SK-N-SH (cell line): ENCODE results near the gene SMIM29. TPM values are rescaled to one million over a fixed set of nuclear protein-coding genes. Genes with fewer than 3 reads are reported as not detected.

Experiments
- CTCF ChIA-PET: fragments of 300-600, 350-600 bp; formaldehyde crosslinking; extraction: SDS; loops from one replicate; lab custom pipeline; 2021; lab: Yijun Ruan, JAX
- POLR2A ChIA-PET: fragments of 350-600 bp; sonication (Branson Sonifier 250); formaldehyde crosslinking; extraction: SDS; loops from one replicate; lab custom pipeline; 2020; ENCODE audit warnings: antibody characterized with exemption, inconsistent platforms; lab: Yijun Ruan, JAX
- DNase-seq: peaks from one replicate; pipeline ENCODE4 v3.0.0; 2012
- H2AFZ ChIP-seq: fragments of 200-600 bp; sonication (generic); 2 replicates; pipeline ENCODE4 v1.8.1; 2016; ENCODE audit warnings: antibody characterized with exemption, mild to moderate bottlenecking, low read depth
- H3F3A ChIP-seq: fragments of 200-600 bp; sonication (generic); replicated peaks from 2 replicates; pipeline ENCODE3; 2016; ENCODE audit warnings: antibody characterized with exemption, mild to moderate bottlenecking; ENCODE audit not compliant: insufficient read depth
- H3K27ac ChIP-seq, 2 experiments: fragments of 200-500 bp in 1 of 2; fragments of 200-600 bp in 1 of 2; sonication (Bioruptor generic) in 1 of 2; sonication (generic), shearing (Covaris generic) in 1 of 2; 2 replicates each; pipeline versions ENCODE4 v1.5.1 to v1.6.1; 2014 to 2016; ENCODE audit warnings: low read depth in 2 of 2, inconsistent platforms in 1 of 2, low read length in 1 of 2, mild to moderate bottlenecking in 1 of 2, mixed read lengths in 1 of 2
- H3K27me3 ChIP-seq: fragments of 200-600 bp; sonication (generic), shearing (Covaris generic); 2 replicates; pipeline ENCODE4 v1.6.1; 2016; ENCODE audit warnings: mixed run types; ENCODE audit not compliant: insufficient read depth
- H3K36me3 ChIP-seq, 2 experiments: fragments of 200-500 bp in 1 of 2; fragments of 200-600 bp in 1 of 2; sonication (Bioruptor generic) in 1 of 2; sonication (generic) in 1 of 2; replicated peaks in 1 of 2; 2 replicates each; pipeline versions ENCODE3 to v1.5.1; 2014 to 2016; ENCODE audit warnings: low read length in 1 of 2, mild to moderate bottlenecking in 1 of 2; ENCODE audit not compliant: insufficient read depth in 2 of 2, control insufficient read depth in 1 of 2
- H3K4me1 ChIP-seq, 2 experiments: fragments of 200-500 bp in 1 of 2; fragments of 200-600 bp in 1 of 2; sonication (Bioruptor generic) in 1 of 2; sonication (generic), shearing (Covaris generic) in 1 of 2; 2 replicates each; pipeline versions ENCODE4 v1.5.1 to v1.6.1; 2014 to 2016; ENCODE audit warnings: low read depth in 1 of 2, low read length in 1 of 2, mixed run types in 1 of 2; ENCODE audit not compliant: insufficient read depth in 2 of 2, control insufficient read depth in 1 of 2
- H3K4me2 ChIP-seq: fragments of 200-600 bp; sonication (generic), shearing (Covaris generic); 2 replicates; pipeline ENCODE4 v1.6.1; 2017; ENCODE audit warnings: mixed run types
- H3K4me3 ChIP-seq, 2 experiments: fragments of 200-500 bp in 1 of 2; fragments of 200-600 bp in 1 of 2; sonication (Bioruptor generic) in 1 of 2; sonication (generic), shearing (Covaris generic) in 1 of 2; 2 replicates each; pipeline versions ENCODE4 v1.5.1 to v1.8.1; 2014 to 2016; ENCODE audit warnings: low read depth in 2 of 2, inconsistent platforms in 1 of 2, low read length in 1 of 2, mild to moderate bottlenecking in 1 of 2, mixed read lengths in 1 of 2, moderate library complexity in 1 of 2
- H3K79me2 ChIP-seq: fragments of 200-600 bp; sonication (generic); 2 replicates; pipeline ENCODE4 v1.8.1; 2017; ENCODE audit warnings: mild to moderate bottlenecking; ENCODE audit not compliant: insufficient read depth
- H3K9ac ChIP-seq: fragments of 200-600 bp; sonication (generic); 2 replicates; pipeline ENCODE4 v1.6.1; 2017; ENCODE audit warnings: mixed run types
- H3K9me2 ChIP-seq: fragments of 200-600 bp; sonication (generic); 2 replicates; pipeline ENCODE4 v1.6.1; 2017; ENCODE audit warnings: mixed run types
- H3K9me3 ChIP-seq: fragments of 200-600 bp; sonication (generic); 2 replicates; pipeline ENCODE4 v1.6.1; 2017; ENCODE audit warnings: mixed run types, mild to moderate bottlenecking, moderate library complexity
- H4K20me1 ChIP-seq: fragments of 200-600 bp; sonication (generic); 2 replicates; pipeline ENCODE4 v1.6.1; 2017; ENCODE audit warnings: mild to moderate bottlenecking, mixed run types; ENCODE audit not compliant: insufficient read depth
- EP300 ChIP-seq, 2 experiments: IDR thresholded peaks; 2 replicates each; pipeline versions ENCODE4 v1.4.0 to v1.6.1; 2012; ENCODE audit warnings: borderline replicate concordance in 1 of 2, low read depth in 1 of 2, low read length in 1 of 2
- EZH2phosphoT487 ChIP-seq: fragments of 200-600 bp; sonication (generic); IDR thresholded peaks from 2 replicates; pipeline ENCODE4 v1.6.1; 2017; ENCODE audit warnings: low read depth, mixed run types, mild to moderate bottlenecking, antibody characterized with exemption, moderate library complexity, borderline replicate concordance
- FOSL2 ChIP-seq: IDR thresholded peaks from 2 replicates; pipeline ENCODE4 v1.4.0; 2012; ENCODE audit warnings: low read depth, mild to moderate bottlenecking, moderate library complexity, borderline replicate concordance
- FOXJ3 ChIP-seq: sonication (generic); formaldehyde crosslinking; IDR thresholded peaks from 2 replicates; pipeline ENCODE4 v1.5.1; 2020; ENCODE audit warnings: mild to moderate bottlenecking, missing genetic modification reagents
- FOXM1 ChIP-seq: IDR thresholded peaks from 2 replicates; pipeline ENCODE4 v1.4.0; 2012; ENCODE audit warnings: low read depth, mild to moderate bottlenecking
- JUND ChIP-seq: IDR thresholded peaks from 2 replicates; pipeline ENCODE4 v1.4.0; 2012
- MXI1 ChIP-seq: IDR thresholded peaks from 2 replicates; pipeline ENCODE4 v1.6.1; 2012; ENCODE audit warnings: mild to moderate bottlenecking, low read depth, low read length, improper control_type of control experiment
- NRF1 ChIP-seq: IDR thresholded peaks from 2 replicates; pipeline ENCODE4 v1.6.1; 2012; ENCODE audit warnings: low read depth, mild to moderate bottlenecking, low read length
- RAD21 ChIP-seq: IDR thresholded peaks from 2 replicates; pipeline ENCODE4 v1.6.1; 2012; ENCODE audit warnings: mild to moderate bottlenecking, low read length
- RCOR1 ChIP-seq: fragments of 150-350 bp; IDR thresholded peaks from 2 replicates; pipeline ENCODE4 v1.6.1; 2017; ENCODE audit warnings: antibody characterized with exemption, low read length
- SMC3 ChIP-seq: IDR thresholded peaks from 2 replicates; pipeline ENCODE4 v1.6.1; 2012; ENCODE audit warnings: low read depth, low read length, improper control_type of control experiment
- YY1 ChIP-seq: IDR thresholded peaks from 2 replicates; pipeline ENCODE4 v1.4.0; 2012; ENCODE audit warnings: low read depth, mild to moderate bottlenecking
- WGBS: methylation state at CpG from one replicate; pipeline ENCODE4 v1.1.6; 2017; ENCODE audit warnings: low lambda C conversion rate; 5-methylcytosine and 5-hydroxymethylcytosine counted together
- polyA plus RNA-seq, 3 experiments: library from polyadenylated mRNA; depleted of rRNA; stranded (reverse); fragments of >200 nt; gene quantifications; 2 replicates each; pipeline ENCODE4 v1.2.3, GENCODE V29; 2012
- TF ChIP-seq, protein P1 (sequence below): IDR thresholded peaks from 2 replicates; pipeline ENCODE4 v1.6.1; 2012; ENCODE audit warnings: mild to moderate bottlenecking, low read depth, low read length, moderate library complexity
- TF ChIP-seq, protein P2 (sequence below): fragments of 150-350 bp; IDR thresholded peaks from 2 replicates; pipeline ENCODE4 v1.6.1; 2016; ENCODE audit warnings: mild to moderate bottlenecking, low read depth, low read length
- TF ChIP-seq, protein P3 (sequence below): IDR thresholded peaks from 2 replicates; pipeline ENCODE4 v1.4.0; 2012; ENCODE audit warnings: low read depth, borderline replicate concordance
- TF ChIP-seq, protein P4 (sequence below): fragments of 200-600 bp; sonication (generic); IDR thresholded peaks from 2 replicates; pipeline ENCODE4 v1.6.1; 2017; ENCODE audit warnings: antibody characterized with exemption, mild to moderate bottlenecking, moderate library complexity
- TF ChIP-seq, protein P5 (sequence below): IDR thresholded peaks from 2 replicates; pipeline ENCODE4 v1.4.0; 2012; ENCODE audit warnings: low read depth

Gene SMIM29
- polyA plus RNA-seq, 1 of the 3 experiments (the other 2 are of a cell fraction) = 50.2 TPM

DNA sequence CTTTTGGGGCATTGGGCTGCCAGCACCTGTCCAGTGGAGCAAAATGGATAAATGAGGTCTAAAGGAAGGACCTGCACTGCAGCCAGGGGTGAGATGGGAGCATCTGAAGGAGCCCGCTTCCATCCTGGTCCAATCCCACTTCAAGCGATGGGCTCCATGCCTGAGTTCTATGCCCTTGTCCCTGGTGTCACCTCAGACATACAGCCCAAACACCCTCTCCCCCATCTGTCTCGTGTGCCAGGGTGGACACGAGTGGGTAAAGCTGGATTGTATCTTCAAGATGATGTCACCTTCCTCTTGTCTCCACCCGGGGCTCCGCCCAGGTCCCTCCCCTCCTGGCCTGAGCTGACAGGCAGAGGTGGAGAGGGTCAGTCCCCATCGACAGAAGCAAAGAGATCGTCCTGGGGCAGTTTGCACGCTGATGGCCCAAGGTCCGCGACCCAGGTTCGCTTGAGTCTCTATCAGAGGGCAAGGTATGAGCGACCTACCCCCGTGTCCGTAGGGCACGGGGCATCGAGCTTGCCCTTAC lies 544 bp downstream of the SMIM29 start:
- DNase-seq = peak; percentile 65
- peak overlapping the region; percentile 66 for H2AFZ ChIP-seq
- CTCF ChIA-PET = interaction anchor here (0.7 to 5.6 kb wide), 22 partner anchors 8 to 361 kb away, joined by 3 to 56 read pairs (median 5); partner anchors contain the start of genes NUDT3 and RPS10
- H3F3A ChIP-seq = peaks cover 22% of the 10 kb centered on the region
- TF ChIP-seq JUND = no peak
- TF ChIP-seq FOXM1 = no peak
- TF ChIP-seq EZH2phosphoT487 = no peak
- TF ChIP-seq RCOR1 = no peak
- TF ChIP-seq SMC3 = no peak
- no peak for TF ChIP-seq EP300 (IDR thresholded peaks at IDR 0.05; ENCODE audit: borderline replicate concordance in 1 of 2, low read depth in 1 of 2, low read length in 1 of 2)
- no peak for TF ChIP-seq MXI1
- no peak for TF ChIP-seq YY1
- TF ChIP-seq RAD21 = no peak
- TF ChIP-seq, protein P1, sequence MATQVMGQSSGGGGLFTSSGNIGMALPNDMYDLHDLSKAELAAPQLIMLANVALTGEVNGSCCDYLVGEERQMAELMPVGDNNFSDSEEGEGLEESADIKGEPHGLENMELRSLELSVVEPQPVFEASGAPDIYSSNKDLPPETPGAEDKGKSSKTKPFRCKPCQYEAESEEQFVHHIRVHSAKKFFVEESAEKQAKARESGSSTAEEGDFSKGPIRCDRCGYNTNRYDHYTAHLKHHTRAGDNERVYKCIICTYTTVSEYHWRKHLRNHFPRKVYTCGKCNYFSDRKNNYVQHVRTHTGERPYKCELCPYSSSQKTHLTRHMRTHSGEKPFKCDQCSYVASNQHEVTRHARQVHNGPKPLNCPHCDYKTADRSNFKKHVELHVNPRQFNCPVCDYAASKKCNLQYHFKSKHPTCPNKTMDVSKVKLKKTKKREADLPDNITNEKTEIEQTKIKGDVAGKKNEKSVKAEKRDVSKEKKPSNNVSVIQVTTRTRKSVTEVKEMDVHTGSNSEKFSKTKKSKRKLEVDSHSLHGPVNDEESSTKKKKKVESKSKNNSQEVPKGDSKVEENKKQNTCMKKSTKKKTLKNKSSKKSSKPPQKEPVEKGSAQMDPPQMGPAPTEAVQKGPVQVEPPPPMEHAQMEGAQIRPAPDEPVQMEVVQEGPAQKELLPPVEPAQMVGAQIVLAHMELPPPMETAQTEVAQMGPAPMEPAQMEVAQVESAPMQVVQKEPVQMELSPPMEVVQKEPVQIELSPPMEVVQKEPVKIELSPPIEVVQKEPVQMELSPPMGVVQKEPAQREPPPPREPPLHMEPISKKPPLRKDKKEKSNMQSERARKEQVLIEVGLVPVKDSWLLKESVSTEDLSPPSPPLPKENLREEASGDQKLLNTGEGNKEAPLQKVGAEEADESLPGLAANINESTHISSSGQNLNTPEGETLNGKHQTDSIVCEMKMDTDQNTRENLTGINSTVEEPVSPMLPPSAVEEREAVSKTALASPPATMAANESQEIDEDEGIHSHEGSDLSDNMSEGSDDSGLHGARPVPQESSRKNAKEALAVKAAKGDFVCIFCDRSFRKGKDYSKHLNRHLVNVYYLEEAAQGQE = no peak
- no peak for TF ChIP-seq FOXJ3 (CRISPR knock-in tag)
- TF ChIP-seq, protein P2, sequence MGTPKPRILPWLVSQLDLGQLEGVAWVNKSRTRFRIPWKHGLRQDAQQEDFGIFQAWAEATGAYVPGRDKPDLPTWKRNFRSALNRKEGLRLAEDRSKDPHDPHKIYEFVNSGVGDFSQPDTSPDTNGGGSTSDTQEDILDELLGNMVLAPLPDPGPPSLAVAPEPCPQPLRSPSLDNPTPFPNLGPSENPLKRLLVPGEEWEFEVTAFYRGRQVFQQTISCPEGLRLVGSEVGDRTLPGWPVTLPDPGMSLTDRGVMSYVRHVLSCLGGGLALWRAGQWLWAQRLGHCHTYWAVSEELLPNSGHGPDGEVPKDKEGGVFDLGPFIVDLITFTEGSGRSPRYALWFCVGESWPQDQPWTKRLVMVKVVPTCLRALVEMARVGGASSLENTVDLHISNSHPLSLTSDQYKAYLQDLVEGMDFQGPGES = no peak
- TF ChIP-seq, protein P3, sequence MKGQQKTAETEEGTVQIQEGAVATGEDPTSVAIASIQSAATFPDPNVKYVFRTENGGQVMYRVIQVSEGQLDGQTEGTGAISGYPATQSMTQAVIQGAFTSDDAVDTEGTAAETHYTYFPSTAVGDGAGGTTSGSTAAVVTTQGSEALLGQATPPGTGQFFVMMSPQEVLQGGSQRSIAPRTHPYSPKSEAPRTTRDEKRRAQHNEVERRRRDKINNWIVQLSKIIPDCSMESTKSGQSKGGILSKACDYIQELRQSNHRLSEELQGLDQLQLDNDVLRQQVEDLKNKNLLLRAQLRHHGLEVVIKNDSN = no peak
- TF ChIP-seq FOSL2 = no peak
- TF ChIP-seq NRF1 = no peak
- TF ChIP-seq, protein P4, sequence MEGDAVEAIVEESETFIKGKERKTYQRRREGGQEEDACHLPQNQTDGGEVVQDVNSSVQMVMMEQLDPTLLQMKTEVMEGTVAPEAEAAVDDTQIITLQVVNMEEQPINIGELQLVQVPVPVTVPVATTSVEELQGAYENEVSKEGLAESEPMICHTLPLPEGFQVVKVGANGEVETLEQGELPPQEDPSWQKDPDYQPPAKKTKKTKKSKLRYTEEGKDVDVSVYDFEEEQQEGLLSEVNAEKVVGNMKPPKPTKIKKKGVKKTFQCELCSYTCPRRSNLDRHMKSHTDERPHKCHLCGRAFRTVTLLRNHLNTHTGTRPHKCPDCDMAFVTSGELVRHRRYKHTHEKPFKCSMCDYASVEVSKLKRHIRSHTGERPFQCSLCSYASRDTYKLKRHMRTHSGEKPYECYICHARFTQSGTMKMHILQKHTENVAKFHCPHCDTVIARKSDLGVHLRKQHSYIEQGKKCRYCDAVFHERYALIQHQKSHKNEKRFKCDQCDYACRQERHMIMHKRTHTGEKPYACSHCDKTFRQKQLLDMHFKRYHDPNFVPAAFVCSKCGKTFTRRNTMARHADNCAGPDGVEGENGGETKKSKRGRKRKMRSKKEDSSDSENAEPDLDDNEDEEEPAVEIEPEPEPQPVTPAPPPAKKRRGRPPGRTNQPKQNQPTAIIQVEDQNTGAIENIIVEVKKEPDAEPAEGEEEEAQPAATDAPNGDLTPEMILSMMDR = no peak
- TF ChIP-seq, protein P5, sequence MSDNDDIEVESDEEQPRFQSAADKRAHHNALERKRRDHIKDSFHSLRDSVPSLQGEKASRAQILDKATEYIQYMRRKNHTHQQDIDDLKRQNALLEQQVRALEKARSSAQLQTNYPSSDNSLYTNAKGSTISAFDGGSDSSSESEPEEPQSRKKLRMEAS = no peak
- TF ChIP-seq, all 33 proteins: peak for 0
- Histone ChIP-seq H3K36me3 (no peaks in the 10 kb centered on the region), H3K4me1 (peaks cover 22 to 28% of the 10 kb centered on the region in 2 experiments; a peak in 3 of 4 replicates), H3K27ac (peak overlapping the region; percentile 76 to 97), H3K4me3 (peak overlapping the region; percentile 72 to 89), H3K79me2 (peaks cover 28% of the 10 kb centered on the region), H3K4me2 (peak overlapping the region; percentile 92), H3K27me3 (no peaks in the 10 kb centered on the region), H3K9me3 (no peaks in the 10 kb centered on the region), H4K20me1 (no peaks in the 10 kb centered on the region), H3K9ac (peak overlapping the region; percentile 80), H3K9me2 (no peaks in the 10 kb centered on the region)
- POLR2A ChIA-PET = interaction anchor here (1.1 to 2.3 kb wide), 3 partner anchors 11 to 166 kb away, joined by 3 to 9 read pairs (median 6); partner anchors contain the start of gene HMGA1
- 27% methylated on average over 6 of the region's 17 CpGs for WGBS
